ENCODE data around the gene ZNF524.

DNA sequence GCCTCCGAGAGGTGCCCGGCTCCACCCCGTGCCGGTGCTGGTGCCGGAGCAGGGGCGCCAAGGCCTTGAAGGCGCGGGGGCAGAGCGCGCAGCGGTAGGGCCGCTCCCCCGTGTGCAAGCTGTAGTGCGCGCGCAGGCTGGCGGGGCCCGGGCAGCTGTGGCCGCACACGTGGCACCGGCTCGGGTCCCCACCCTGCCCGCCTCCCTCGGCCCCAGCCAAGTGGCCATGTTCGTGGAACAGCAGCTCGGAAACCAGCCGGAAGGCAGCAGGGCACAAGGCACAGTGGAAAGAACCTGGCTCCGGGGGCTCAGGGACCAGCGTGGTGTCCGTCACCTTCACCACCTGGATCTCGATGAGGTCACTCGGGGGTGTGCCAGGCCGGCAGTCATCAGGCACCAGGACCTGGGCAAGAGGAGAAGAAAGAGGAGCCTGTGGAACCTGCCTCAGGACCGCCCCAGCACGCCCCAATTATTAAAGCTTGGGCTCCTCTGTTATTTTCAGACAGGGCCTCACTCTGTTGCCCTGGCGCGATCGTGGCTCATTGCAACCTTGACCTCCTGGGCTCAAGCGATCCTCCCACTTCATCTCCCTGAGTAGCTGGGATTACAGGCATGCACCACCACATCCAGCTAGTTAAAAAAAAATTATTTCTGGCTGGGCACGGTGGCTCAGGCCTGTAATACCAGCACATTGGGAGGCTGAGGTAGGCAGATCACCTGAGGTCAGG is 22.3 kb downstream of the ZNF524 start:
- TF ChIP-seq, protein P1, sequence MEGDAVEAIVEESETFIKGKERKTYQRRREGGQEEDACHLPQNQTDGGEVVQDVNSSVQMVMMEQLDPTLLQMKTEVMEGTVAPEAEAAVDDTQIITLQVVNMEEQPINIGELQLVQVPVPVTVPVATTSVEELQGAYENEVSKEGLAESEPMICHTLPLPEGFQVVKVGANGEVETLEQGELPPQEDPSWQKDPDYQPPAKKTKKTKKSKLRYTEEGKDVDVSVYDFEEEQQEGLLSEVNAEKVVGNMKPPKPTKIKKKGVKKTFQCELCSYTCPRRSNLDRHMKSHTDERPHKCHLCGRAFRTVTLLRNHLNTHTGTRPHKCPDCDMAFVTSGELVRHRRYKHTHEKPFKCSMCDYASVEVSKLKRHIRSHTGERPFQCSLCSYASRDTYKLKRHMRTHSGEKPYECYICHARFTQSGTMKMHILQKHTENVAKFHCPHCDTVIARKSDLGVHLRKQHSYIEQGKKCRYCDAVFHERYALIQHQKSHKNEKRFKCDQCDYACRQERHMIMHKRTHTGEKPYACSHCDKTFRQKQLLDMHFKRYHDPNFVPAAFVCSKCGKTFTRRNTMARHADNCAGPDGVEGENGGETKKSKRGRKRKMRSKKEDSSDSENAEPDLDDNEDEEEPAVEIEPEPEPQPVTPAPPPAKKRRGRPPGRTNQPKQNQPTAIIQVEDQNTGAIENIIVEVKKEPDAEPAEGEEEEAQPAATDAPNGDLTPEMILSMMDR (IDR thresholded peaks at IDR 0.05; ENCODE audit: borderline replicate concordance, extremely low read depth, low read length, poor library complexity, severe bottlenecking) = no peak
- no peak for TF ChIP-seq EZH2 (IDR thresholded peaks at IDR 0.05; ENCODE audit: borderline replicate concordance, low read depth, low read length, severe bottlenecking)

All from DND-41 (cell line).